HepG2 (cell line): ENCODE data around the gene THOC6. TPM values are rescaled to one million over a fixed set of nuclear protein-coding genes. Genes with fewer than 3 reads are reported as not detected.

Experiments
- ATAC-seq: fragments of 200-7000 bp; cut with Tn5 transposase; 3 replicates; pipeline ENCODE4 v1.9.1; 2020; ENCODE audit warnings: mild to moderate bottlenecking, moderate library complexity
- BruUV-seq: library from RNA; stranded (reverse); fragments of 400-500 nt; replicated peaks from 2 replicates; lab custom pipeline; 2021; lab: Mats Ljungman, UMichigan
- CTCF ChIA-PET: fragments of 300-600 bp; formaldehyde crosslinking; extraction: SDS; loops from one replicate; lab custom pipeline; 2021; ENCODE audit warnings: low total read pairs, inconsistent platforms, low intra/inter-chr PET ratio; lab: Yijun Ruan, JAX
- POLR2A ChIA-PET: fragments of 350-600 bp; sonication (Branson Sonifier 250); formaldehyde crosslinking; loops from one replicate; lab custom pipeline; 2020; ENCODE audit warnings: antibody characterized with exemption, inconsistent platforms; lab: Yijun Ruan, JAX
- DNase-seq: peaks from one replicate; pipeline ENCODE4 v3.0.0-alpha.2; 2015; ENCODE audit warnings: low spot score
- FAIRE-seq: peaks from 3 replicates; lab custom pipeline; 2011; peaks lifted over from hg19 to GRCh38; lab: Jason Lieb, UNC
- H2AFZ ChIP-seq: one replicate; pipeline ENCODE4 v1.6.1; 2011; ENCODE audit warnings: low read length, inconsistent platforms
- H3K27ac ChIP-seq: fragments of 300-600 bp; 3 replicates; pipeline ENCODE4 v1.8.0; 2011; ENCODE audit warnings: mixed run types, mild to moderate bottlenecking, mixed read lengths, low read length, inconsistent platforms; ENCODE audit not compliant: insufficient read depth; ENCODE audit errors: extremely low read length
- H3K27me3 ChIP-seq, 2 experiments: fragments of 200-600 bp in 1 of 2; 2 replicates in 1 of 2; 3 replicates in 1 of 2; pipeline versions ENCODE4 v1.6.0 to v1.8.0; 2011; ENCODE audit warnings: low read length in 2 of 2, mild to moderate bottlenecking in 2 of 2, moderate library complexity in 2 of 2, inconsistent platforms in 1 of 2; ENCODE audit not compliant: insufficient read depth in 2 of 2, control insufficient read depth in 1 of 2
- H3K36me3 ChIP-seq, 2 experiments: fragments of 200-600 bp in 1 of 2; replicated peaks in 1 of 2; 2 replicates in 1 of 2; 3 replicates in 1 of 2; pipeline versions ENCODE4 v1.5.1 to v1.8.0; 2011; ENCODE audit warnings: low read length in 2 of 2, inconsistent platforms in 1 of 2; ENCODE audit not compliant: insufficient read depth in 2 of 2, control insufficient read depth in 1 of 2
- H3K4me1 ChIP-seq: 2 replicates; pipeline ENCODE4 v1.5.1; 2012; ENCODE audit warnings: low read length, inconsistent platforms; ENCODE audit not compliant: insufficient read depth
- H3K4me2 ChIP-seq: 2 replicates; pipeline ENCODE4 v1.6.0; 2011; ENCODE audit warnings: low read depth, low read length, inconsistent platforms
- H3K4me3 ChIP-seq, 3 experiments: fragments of 200-600 bp in 1 of 3; sonication (generic), shearing (Covaris generic) in 1 of 3; replicated peaks in 1 of 3; 2 replicates each; pipeline ENCODE4 v1.5.1; 2011 to 2016; ENCODE audit warnings: low read length in 3 of 3, inconsistent platforms in 2 of 3, low read depth in 2 of 3, mild to moderate bottlenecking in 2 of 3, control low read depth in 1 of 3, mixed read lengths in 1 of 3; ENCODE audit not compliant: insufficient read depth in 1 of 3
- H3K79me2 ChIP-seq: one replicate; pipeline ENCODE4 v1.6.1; 2011; ENCODE audit warnings: low read length, inconsistent platforms; ENCODE audit not compliant: insufficient read depth
- H3K9ac ChIP-seq: 2 replicates; pipeline ENCODE4 v1.6.0; 2011; ENCODE audit warnings: mild to moderate bottlenecking, low read depth, low read length, inconsistent platforms; ENCODE audit not compliant: insufficient read depth
- H3K9me3 ChIP-seq: 2 replicates; pipeline ENCODE4 v1.5.1; 2012; ENCODE audit warnings: mild to moderate bottlenecking, low read length
- H4K20me1 ChIP-seq: 2 replicates; pipeline ENCODE4 v1.6.0; 2011; ENCODE audit warnings: inconsistent platforms, mild to moderate bottlenecking, low read length, moderate library complexity; ENCODE audit not compliant: insufficient read depth
- ATF7-NPFF ChIP-seq: sonication (generic); formaldehyde crosslinking; IDR thresholded peaks from 2 replicates; pipeline ENCODE4 v1.8.1; 2023; ENCODE audit warnings: mild to moderate bottlenecking, low read depth, missing genetic modification reagents, moderate library complexity
- BCLAF1 ChIP-seq: fragments of 450-650 bp; IDR thresholded peaks from 2 replicates; pipeline ENCODE4 v1.6.1; 2017; ENCODE audit warnings: mild to moderate bottlenecking
- DMAP1 ChIP-seq: IDR thresholded peaks from 2 replicates; pipeline ENCODE4 v1.6.1; 2016
- EEA1 ChIP-seq: sonication (generic); formaldehyde crosslinking; IDR thresholded peaks from 2 replicates; pipeline ENCODE4 v1.5.1; 2020; ENCODE audit warnings: mild to moderate bottlenecking, missing genetic modification reagents, borderline replicate concordance
- MXD3 ChIP-seq: IDR thresholded peaks from 2 replicates; pipeline ENCODE4 v1.6.1; 2016; ENCODE audit warnings: mild to moderate bottlenecking, missing biosample characterization, missing genetic modification reagents
- SNAPC5 ChIP-seq: sonication (generic); formaldehyde crosslinking; IDR thresholded peaks from 2 replicates; pipeline ENCODE4 v1.8.1; 2023; ENCODE audit warnings: mild to moderate bottlenecking, missing genetic modification reagents, borderline replicate concordance
- TBX2 ChIP-seq: sonication (generic); formaldehyde crosslinking; IDR thresholded peaks from 2 replicates; pipeline ENCODE4 v1.5.0; 2020; ENCODE audit warnings: missing genetic modification reagents, mild to moderate bottlenecking, borderline replicate concordance
- ZNF337 ChIP-seq: sonication (generic); formaldehyde crosslinking; IDR thresholded peaks from 2 replicates; pipeline ENCODE4 v1.5.1; 2020; ENCODE audit warnings: missing genetic modification reagents, low read depth, mild to moderate bottlenecking, borderline replicate concordance
- ZNF383 ChIP-seq: sonication (generic); formaldehyde crosslinking; IDR thresholded peaks from 2 replicates; pipeline ENCODE4 v1.4.0; 2020; ENCODE audit warnings: missing genetic modification reagents, mild to moderate bottlenecking, borderline replicate concordance
- ZNF619 ChIP-seq: sonication (generic); formaldehyde crosslinking; IDR thresholded peaks from 2 replicates; pipeline ENCODE4 v1.4.0; 2020; ENCODE audit warnings: mild to moderate bottlenecking, missing genetic modification reagents
- ZNF652 ChIP-seq: IDR thresholded peaks from 2 replicates; pipeline ENCODE4 v1.6.1; 2016; ENCODE audit warnings: low read depth, borderline replicate concordance
- ZNF746 ChIP-seq: sonication (generic); formaldehyde crosslinking; IDR thresholded peaks from 2 replicates; pipeline ENCODE4 v1.8.0; 2022; ENCODE audit warnings: mild to moderate bottlenecking, missing genetic modification reagents
- ZNF841 ChIP-seq: sonication (generic); formaldehyde crosslinking; IDR thresholded peaks from 2 replicates; pipeline ENCODE4 v1.8.1; 2023; ENCODE audit warnings: missing genetic modification reagents, borderline replicate concordance
- whole genome bisulfite sequencing: methylation state at CpG from one replicate; pipeline ENCODE4 v1.1.6; 2017; ENCODE audit warnings: low lambda C conversion rate; 5-methylcytosine and 5-hydroxymethylcytosine counted together
- in situ Hi-C: cut with HindIII; loops from 2 replicates; pipeline ENCODE4 v1.10.0; 2017; ENCODE audit warnings: low pct_unique_long_range_greater_than_20kb; ENCODE audit not compliant: extremely low pct_ligation_motif_present
- intact Hi-C: fragments of 100-400 bp; cut with micrococcal nuclease; formaldehyde crosslinking; loops from one replicate; pipeline ENCODE4 v1.10.0; 2022; ENCODE audit not compliant: unreplicated experiment
- polyA plus RNA-seq, 8 experiments: library from polyadenylated mRNA; depleted of rRNA in 3 of 8; stranded (reverse) in 7 of 8; unstranded in 1 of 8; fragments of >200 nt; fragmentation: Illumina TruSeq in 4 of 8; extraction: Trizol in 4 of 8; gene quantifications; 2 replicates each; pipeline versions ENCODE4 v1.2.1 to v1.2.3, GENCODE V29; 2011 to 2016; ENCODE audit warnings: low read depth in 4 of 8, missing spikeins in 1 of 8, mixed read lengths in 1 of 8; ENCODE audit not compliant: insufficient read depth in 1 of 8
- total RNA-seq, 5 experiments: library from RNA; depleted of rRNA; stranded (reverse); fragments of >200 nt; fragmentation: Illumina TruSeq; extraction: Trizol; gene quantifications; 2 replicates each; pipeline ENCODE4 v1.2.3, GENCODE V29; 2016; ENCODE audit warnings: low read depth in 1 of 5
- TF ChIP-seq, protein P1 (sequence below): sonication (generic); formaldehyde crosslinking; IDR thresholded peaks from 2 replicates; pipeline ENCODE4 v1.5.0; 2020; ENCODE audit warnings: mild to moderate bottlenecking, missing genetic modification reagents, borderline replicate concordance
- TF ChIP-seq, protein P2 (sequence below): sonication (generic); formaldehyde crosslinking; IDR thresholded peaks from 2 replicates; pipeline ENCODE4 v1.4.0; 2020; ENCODE audit warnings: mild to moderate bottlenecking, missing genetic modification reagents, borderline replicate concordance

The THOC6 gene
- total and polyA plus RNA-seq, 2 of the 13 experiments (the other 11 are each of a cell fraction or from before 2014, with no cell fraction given) = 32.1 to 37.0 TPM

- POLR2A ChIA-PET = interaction anchor here (18.8 kb wide), 1 partner anchor 17 kb away, joined by 750 read pairs; the partner anchor contains the start of gene CLDN9
- peaks cover 52% of the 10 kb centered on the region for H3K4me1 ChIP-seq
- DNase-seq (no peak), ATAC-seq (no peak), FAIRE-seq (no peak)
- intact Hi-C loops (no loop called here), in situ Hi-C loops (no loop called here)
- BruUV-seq = no TSS peak
- no peak overlapping the region for H3K4me3 ChIP-seq
- H3K79me2 ChIP-seq = peaks cover 5% of the 10 kb centered on the region
- H4K20me1 ChIP-seq = peaks cover 31% of the 10 kb centered on the region; the same call in 1 of the 2 replicates
- H2AFZ ChIP-seq = no peak overlapping the region
- no peak overlapping the region for H3K27ac ChIP-seq
- H3K27me3 ChIP-seq = peaks cover 5 to 25% of the 10 kb centered on the region in 2 experiments
- H3K9me3 ChIP-seq = no peaks in the 10 kb centered on the region
- no peak overlapping the region for H3K4me2 ChIP-seq
- no peak overlapping the region for H3K9ac ChIP-seq
- peaks cover 16 to 17% of the 10 kb centered on the region in 2 experiments; a peak in 4 of 5 replicates for H3K36me3 ChIP-seq
- CTCF ChIA-PET = no interaction called here
- WGBS = 98% methylated on average over 8 of the region's 8 CpGs
- TF ChIP-seq ZNF619 (CRISPR knock-in tag) = no peak
- TF ChIP-seq ZNF652 (CRISPR knock-in tag) = no peak
- no peak for TF ChIP-seq ATF7-NPFF (CRISPR knock-in tag)
- TF ChIP-seq SNAPC5 (CRISPR knock-in tag) = no peak
- no peak for TF ChIP-seq ZNF337 (CRISPR knock-in tag)
- TF ChIP-seq BCLAF1 = no peak
- TF ChIP-seq, protein P1, sequence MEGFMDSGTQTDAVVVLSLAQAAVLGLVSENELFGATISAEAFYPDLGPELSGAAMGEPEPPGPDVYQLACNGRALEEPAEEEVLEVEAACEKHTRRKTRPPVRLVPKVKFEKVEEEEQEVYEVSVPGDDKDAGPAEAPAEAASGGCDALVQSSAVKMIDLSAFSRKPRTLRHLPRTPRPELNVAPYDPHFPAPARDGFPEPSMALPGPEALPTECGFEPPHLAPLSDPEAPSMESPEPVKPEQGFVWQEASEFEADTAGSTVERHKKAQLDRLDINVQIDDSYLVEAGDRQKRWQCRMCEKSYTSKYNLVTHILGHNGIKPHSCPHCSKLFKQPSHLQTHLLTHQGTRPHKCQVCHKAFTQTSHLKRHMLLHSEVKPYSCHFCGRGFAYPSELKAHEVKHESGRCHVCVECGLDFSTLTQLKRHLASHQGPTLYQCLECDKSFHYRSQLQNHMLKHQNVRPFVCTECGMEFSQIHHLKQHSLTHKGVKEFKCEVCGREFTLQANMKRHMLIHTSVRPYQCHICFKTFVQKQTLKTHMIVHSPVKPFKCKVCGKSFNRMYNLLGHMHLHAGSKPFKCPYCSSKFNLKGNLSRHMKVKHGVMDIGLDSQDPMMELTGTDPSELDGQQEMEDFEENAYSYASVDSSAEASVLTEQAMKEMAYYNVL (CRISPR knock-in tag) = no peak
- no peak for TF ChIP-seq MXD3
- no peak for TF ChIP-seq TBX2 (CRISPR knock-in tag)
- TF ChIP-seq, protein P2, sequence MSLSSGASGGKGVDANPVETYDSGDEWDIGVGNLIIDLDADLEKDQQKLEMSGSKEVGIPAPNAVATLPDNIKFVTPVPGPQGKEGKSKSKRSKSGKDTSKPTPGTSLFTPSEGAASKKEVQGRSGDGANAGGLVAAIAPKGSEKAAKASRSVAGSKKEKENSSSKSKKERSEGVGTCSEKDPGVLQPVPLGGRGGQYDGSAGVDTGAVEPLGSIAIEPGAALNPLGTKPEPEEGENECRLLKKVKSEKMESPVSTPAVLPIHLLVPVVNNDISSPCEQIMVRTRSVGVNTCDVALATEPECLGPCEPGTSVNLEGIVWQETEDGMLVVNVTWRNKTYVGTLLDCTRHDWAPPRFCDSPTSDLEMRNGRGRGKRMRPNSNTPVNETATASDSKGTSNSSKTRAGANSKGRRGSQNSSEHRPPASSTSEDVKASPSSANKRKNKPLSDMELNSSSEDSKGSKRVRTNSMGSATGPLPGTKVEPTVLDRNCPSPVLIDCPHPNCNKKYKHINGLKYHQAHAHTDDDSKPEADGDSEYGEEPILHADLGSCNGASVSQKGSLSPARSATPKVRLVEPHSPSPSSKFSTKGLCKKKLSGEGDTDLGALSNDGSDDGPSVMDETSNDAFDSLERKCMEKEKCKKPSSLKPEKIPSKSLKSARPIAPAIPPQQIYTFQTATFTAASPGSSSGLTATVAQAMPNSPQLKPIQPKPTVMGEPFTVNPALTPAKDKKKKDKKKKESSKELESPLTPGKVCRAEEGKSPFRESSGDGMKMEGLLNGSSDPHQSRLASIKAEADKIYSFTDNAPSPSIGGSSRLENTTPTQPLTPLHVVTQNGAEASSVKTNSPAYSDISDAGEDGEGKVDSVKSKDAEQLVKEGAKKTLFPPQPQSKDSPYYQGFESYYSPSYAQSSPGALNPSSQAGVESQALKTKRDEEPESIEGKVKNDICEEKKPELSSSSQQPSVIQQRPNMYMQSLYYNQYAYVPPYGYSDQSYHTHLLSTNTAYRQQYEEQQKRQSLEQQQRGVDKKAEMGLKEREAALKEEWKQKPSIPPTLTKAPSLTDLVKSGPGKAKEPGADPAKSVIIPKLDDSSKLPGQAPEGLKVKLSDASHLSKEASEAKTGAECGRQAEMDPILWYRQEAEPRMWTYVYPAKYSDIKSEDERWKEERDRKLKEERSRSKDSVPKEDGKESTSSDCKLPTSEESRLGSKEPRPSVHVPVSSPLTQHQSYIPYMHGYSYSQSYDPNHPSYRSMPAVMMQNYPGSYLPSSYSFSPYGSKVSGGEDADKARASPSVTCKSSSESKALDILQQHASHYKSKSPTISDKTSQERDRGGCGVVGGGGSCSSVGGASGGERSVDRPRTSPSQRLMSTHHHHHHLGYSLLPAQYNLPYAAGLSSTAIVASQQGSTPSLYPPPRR = no peak
- TF ChIP-seq EEA1 (CRISPR knock-in tag) = no peak
- no peak for TF ChIP-seq ZNF746 (CRISPR knock-in tag)
- TF ChIP-seq ZNF383 (CRISPR knock-in tag) = no peak
- no peak for TF ChIP-seq ZNF841 (CRISPR knock-in tag)
- TF ChIP-seq DMAP1 = no peak
Measured at GRCh38 chr16:3026003-3026378, 2.2 kb downstream of the THOC6 start.
